Measurements from ENCODE around the gene DAP. TPM values are rescaled to one million over a fixed set of nuclear protein-coding genes. Genes with fewer than 3 reads are reported as not detected.
"Not testable (repeated sequence)": the region's sequence is repeated elsewhere in the genome, so short reads cannot be mapped to it uniquely, and the experiment has no call there.

DAP gene
- 98.6 TPM for polyA plus RNA-seq (2012; ENCODE audit: insufficient read depth, insufficient read length)

GRCh38 chr5:10761185-10761932, at the start of gene DAP:
DAP (minus strand) TSS chr5:10761234; CDS start chr5:10761068, 166 bp downstream.
- peak; percentile 82 for DNase-seq (ENCODE audit: low read depth, low spot score)

GRCh38 chr5:10808347-10809226, 47.6 kb upstream of the DAP start:
- no peak overlapping the region for H3K4me3 ChIP-seq (ENCODE audit: low read length)
- DNase-seq (ENCODE audit: low read depth, low spot score) = no peak

More at GRCh38 chr5:10761185-10761932, at the start of gene DAP:
- H3K4me3 ChIP-seq (ENCODE audit: low read length) = peak within 1 kb of the TSS; percentile 55

- H3K4me3 ChIP-seq (ENCODE audit: low read length) = no peak overlapping the region
- DNase-seq (ENCODE audit: low read depth, low spot score) = no peak
Measured at GRCh38 chr5:10801931-10802666, 41.1 kb upstream of the DAP start.

- DNase-seq (ENCODE audit: low read depth, low spot score) = no peak
- H3K4me3 ChIP-seq (ENCODE audit: low read length) = no peak overlapping the region
Measured at GRCh38 chr5:10800852-10801251, 39.8 kb upstream of the DAP start.

GRCh38 chr5:10797261-10797660, 36.2 kb upstream of the DAP start:
- DNase-seq (ENCODE audit: low read depth, low spot score) = no peak
- H3K4me3 ChIP-seq (ENCODE audit: low read length) = no peak overlapping the region

- no peak overlapping the region for H3K4me3 ChIP-seq (ENCODE audit: low read length)
- no peak for DNase-seq (ENCODE audit: low read depth, low spot score)
Measured at GRCh38 chr5:10793785-10794184, 32.8 kb upstream of the DAP start.

- no peak overlapping the region for H3K4me3 ChIP-seq (ENCODE audit: low read length)
- DNase-seq (ENCODE audit: low read depth, low spot score) = no peak
Measured at GRCh38 chr5:10792336-10792735, 31.3 kb upstream of the DAP start.

GRCh38 chr5:10789726-10790125, 28.7 kb upstream of the DAP start:
- DNase-seq (ENCODE audit: low read depth, low spot score) = no peak
- no peak overlapping the region for H3K4me3 ChIP-seq (ENCODE audit: low read length)

GRCh38 chr5:10789021-10789420, 28.0 kb upstream of the DAP start:
- DNase-seq (ENCODE audit: low read depth, low spot score) = no peak
- no peak overlapping the region for H3K4me3 ChIP-seq (ENCODE audit: low read length)

- no peak overlapping the region for H3K4me3 ChIP-seq (ENCODE audit: low read length)
- DNase-seq (ENCODE audit: low read depth, low spot score) = no peak
Measured at GRCh38 chr5:10788358-10788757, 27.3 kb upstream of the DAP start.

GRCh38 chr5:10786835-10787234, 25.8 kb upstream of the DAP start:
- no peak overlapping the region for H3K4me3 ChIP-seq (ENCODE audit: low read length)
- no peak for DNase-seq (ENCODE audit: low read depth, low spot score)

GRCh38 chr5:10780208-10780607, 19.2 kb upstream of the DAP start:
- not testable (repeated sequence) for DNase-seq (ENCODE audit: low read depth, low spot score); H3K4me3 ChIP-seq (ENCODE audit: low read length)

- DNase-seq (ENCODE audit: low read depth, low spot score) = no peak
- H3K4me3 ChIP-seq (ENCODE audit: low read length) = no peak overlapping the region
Measured at GRCh38 chr5:10779592-10779991, 18.6 kb upstream of the DAP start.

GRCh38 chr5:10778179-10778910, 17.3 kb upstream of the DAP start:
- no peak for DNase-seq (ENCODE audit: low read depth, low spot score)
- no peak overlapping the region for H3K4me3 ChIP-seq (ENCODE audit: low read length)

GRCh38 chr5:10775646-10776045, 14.6 kb upstream of the DAP start:
- DNase-seq (ENCODE audit: low read depth, low spot score) = no peak

GRCh38 chr5:10772901-10773585, 12.0 kb upstream of the DAP start:
- H3K4me3 ChIP-seq (ENCODE audit: low read length) = no peak overlapping the region
- no peak for DNase-seq (ENCODE audit: low read depth, low spot score)

More at GRCh38 chr5:10775646-10776045, 14.6 kb upstream of the DAP start:
- H3K4me3 ChIP-seq (ENCODE audit: low read length) = no peak overlapping the region

- H3K4me3 ChIP-seq (ENCODE audit: low read length) = no peak overlapping the region
- no peak for DNase-seq (ENCODE audit: low read depth, low spot score)
Measured at GRCh38 chr5:10768328-10768899, 7.4 kb upstream of the DAP start.

All from Jurkat, Clone E6-1 (cell line).